Right atrium auricular region (tissue), 2 donors: ENCODE data around the gene LYST. TPM values are rescaled to one million over a fixed set of nuclear protein-coding genes. Genes with fewer than 3 reads are reported as not detected.
"Not testable (repeated sequence)": the region's sequence is repeated elsewhere in the genome, so short reads cannot be mapped to it uniquely, and the experiment has no call there.

Experiments used
- DNase-seq: peaks from one replicate; pipeline ENCODE4 v3.0.0-alpha.2; 2019; ENCODE audit warnings: low spot score
- H3K27ac ChIP-seq, 2 donors: fragments of 200-600 bp; sonication (generic); 1 replicate in 1 of 2; 2 replicates in 1 of 2; pipeline ENCODE4 v1.5.1; 2016 to 2019
- H3K27me3 ChIP-seq, 2 donors: fragments of 200-600 bp; sonication (generic); one replicate each; pipeline versions ENCODE4 v1.5.1 to v1.6.0; 2017 to 2019
- H3K36me3 ChIP-seq: fragments of 200-600 bp; sonication (generic); one replicate; pipeline ENCODE4 v1.5.1; 2016
- H3K4me1 ChIP-seq, 2 donors: fragments of 200-600 bp; sonication (generic); one replicate each; pipeline versions ENCODE4 v1.5.1 to v1.6.0; 2017 to 2019
- H3K4me3 ChIP-seq, 2 donors: fragments of 200-600 bp; sonication (generic); 1 replicate in 1 of 2; 2 replicates in 1 of 2; pipeline ENCODE4 v1.5.1; 2017 to 2019; ENCODE audit warnings: mild to moderate bottlenecking in 1 of 2, moderate library complexity in 1 of 2
- H3K9me3 ChIP-seq, 2 donors: fragments of 200-600 bp; sonication (generic); one replicate each; pipeline ENCODE4 v1.5.1; 2019
- CTCF ChIP-seq, 2 donors: fragments of 200-600 bp; sonication (generic); IDR thresholded peaks; one replicate each; pipeline ENCODE4 v1.5.1; 2019; ENCODE audit warnings: antibody characterized with exemption in 2 of 2
- total RNA-seq, 2 donors: library from RNA; depleted of rRNA; stranded (reverse); fragments of >200 nt; gene quantifications; one replicate each; pipeline ENCODE4 v1.1.0, GENCODE V29; 2016

LYST gene
- total RNA-seq, 2 donors from 2014 or later, result 7.3 to 13.0 TPM

- no peaks in the 10 kb centered on the region for H3K4me1 ChIP-seq
- no peaks in the 10 kb centered on the region for H3K27me3 ChIP-seq
- H3K27ac ChIP-seq, result no peak overlapping the region
- no peaks in the 10 kb centered on the region for H3K9me3 ChIP-seq
- no peak for TF ChIP-seq CTCF (IDR thresholded peaks at IDR 0.05)
- H3K36me3 ChIP-seq, result peaks cover 40% of the 10 kb centered on the region
- DNase-seq, result no peak
- no peak overlapping the region for H3K4me3 ChIP-seq
Measured at GRCh38 chr1:235791532-235792060, 75.1 kb downstream of the LYST start.

- no peak overlapping the region for H3K4me3 ChIP-seq
- no peaks in the 10 kb centered on the region for H3K9me3 ChIP-seq
- H3K27me3 ChIP-seq, result no peaks in the 10 kb centered on the region
- no peak for TF ChIP-seq CTCF (IDR thresholded peaks at IDR 0.05)
- no peak for DNase-seq
- no peaks in the 10 kb centered on the region for H3K4me1 ChIP-seq
- H3K27ac ChIP-seq, result no peak overlapping the region
- H3K36me3 ChIP-seq, result peaks cover 44% of the 10 kb centered on the region
Measured at GRCh38 chr1:235790123-235790522, 76.6 kb downstream of the LYST start.

GRCh38 chr1:235786227-235786898 is 80.3 kb downstream of the LYST start:
- not testable (repeated sequence) for H3K9me3 ChIP-seq, H3K27me3 ChIP-seq, H3K4me1 ChIP-seq, H3K27ac ChIP-seq, H3K4me3 ChIP-seq, DNase-seq
- H3K36me3 ChIP-seq, result peaks cover 38% of the 10 kb centered on the region

- Histone ChIP-seq H3K36me3 (peaks cover 26% of the 10 kb centered on the region), H3K27me3 (no peaks in the 10 kb centered on the region), H3K27ac (no peak overlapping the region), H3K4me3 (no peak overlapping the region), H3K4me1 (no peaks in the 10 kb centered on the region), H3K9me3 (no peaks in the 10 kb centered on the region)
- TF ChIP-seq CTCF (IDR thresholded peaks at IDR 0.05), result no peak
- DNase-seq, result no peak
Measured at GRCh38 chr1:235784950-235785349, 81.8 kb downstream of the LYST start.

- no peak for DNase-seq
- Histone ChIP-seq H3K27ac (no peak overlapping the region), H3K27me3 (no peaks in the 10 kb centered on the region), H3K4me1 (no peaks in the 10 kb centered on the region), H3K36me3 (peaks cover 17% of the 10 kb centered on the region), H3K4me3 (no peak overlapping the region), H3K9me3 (no peaks in the 10 kb centered on the region)
- TF ChIP-seq CTCF (IDR thresholded peaks at IDR 0.05), result peak in 1 of 2 donors; percentile 69
Measured at GRCh38 chr1:235783148-235783776, 83.4 kb downstream of the LYST start.

GRCh38 chr1:235782601-235783000 is 84.1 kb downstream of the LYST start:
- no peak for TF ChIP-seq CTCF (IDR thresholded peaks at IDR 0.05)
- H3K9me3 ChIP-seq, result no peaks in the 10 kb centered on the region
- no peaks in the 10 kb centered on the region for H3K4me1 ChIP-seq
- peaks cover 15% of the 10 kb centered on the region for H3K36me3 ChIP-seq
- H3K27ac ChIP-seq, result no peak overlapping the region
- no peak for DNase-seq
- no peaks in the 10 kb centered on the region for H3K27me3 ChIP-seq
- no peak overlapping the region for H3K4me3 ChIP-seq
